GM19328 (cell line): ENCODE results near the gene LYRM1.
"Not testable (repeated sequence)": the region's sequence is repeated elsewhere in the genome, so short reads cannot be mapped to it uniquely, and the experiment has no call there.

Experiments used
- ATAC-seq: cut with Tn5 transposase; IDR thresholded peaks from one replicate; pipeline ENCODE4 v1.9.1; 2021; ENCODE audit warnings: mild to moderate bottlenecking, moderate library complexity; ENCODE audit not compliant: unreplicated experiment

The LYRM1 gene

GRCh38 chr16:20901436-20902112, 1.0 kb downstream of the LYRM1 start:
- no peak for ATAC-seq

- ATAC-seq: no peak
These were observed 1.9 kb downstream of the LYRM1 start for GRCh38 chr16:20902426-20902825.

- ATAC-seq: no peak
These were observed 2.7 kb downstream of the LYRM1 start for GRCh38 chr16:20903116-20903898.

GRCh38 chr16:20903899-20904506, 3.4 kb downstream of the LYRM1 start:
- ATAC-seq: no peak

- no peak for ATAC-seq
These were observed 4.0 kb downstream of the LYRM1 start for GRCh38 chr16:20904507-20905081.

- ATAC-seq: no peak
These were observed 5.0 kb downstream of the LYRM1 start for GRCh38 chr16:20905576-20905975.

- ATAC-seq: no peak
These were observed 6.0 kb downstream of the LYRM1 start for GRCh38 chr16:20906341-20907255.

- no peak for ATAC-seq
These were observed 10.3 kb downstream of the LYRM1 start for GRCh38 chr16:20910781-20911321.

- ATAC-seq: no peak
These were observed 10.8 kb downstream of the LYRM1 start for GRCh38 chr16:20911361-20911760.

GRCh38 chr16:20916289-20916688, 15.7 kb downstream of the LYRM1 start:
- no peak for ATAC-seq

- ATAC-seq: no peak
These were observed 16.4 kb downstream of the LYRM1 start for GRCh38 chr16:20916942-20917341.

GRCh38 chr16:20918486-20919239, 18.1 kb downstream of the LYRM1 start:
- no peak for ATAC-seq

- ATAC-seq: no peak
These were observed 19.5 kb downstream of the LYRM1 start for GRCh38 chr16:20920091-20920490.

GRCh38 chr16:20920799-20921198, 20.2 kb downstream of the LYRM1 start:
- ATAC-seq: no peak

- no peak for ATAC-seq
These were observed 23.3 kb downstream of the LYRM1 start for GRCh38 chr16:20923876-20924275.

GRCh38 chr16:20925751-20926150, 25.2 kb downstream of the LYRM1 start:
- ATAC-seq: no peak

- ATAC-seq: no peak
These were observed 28.3 kb downstream of the LYRM1 start for GRCh38 chr16:20928774-20929411.

GRCh38 chr16:20929676-20930364, 29.2 kb downstream of the LYRM1 start:
- ATAC-seq: not testable (repeated sequence)

GRCh38 chr16:20930365-20930690, 29.8 kb downstream of the LYRM1 start:
- ATAC-seq: no peak
